ENCODE data around the gene AGO4. TPM values are rescaled to one million over a fixed set of nuclear protein-coding genes. Genes with fewer than 3 reads are reported as not detected.

The AGO4 gene
- polyA plus RNA-seq, 2 of the 4 experiments (the other 2 are of a cell fraction), result 3.1 to 4.7 TPM

GRCh38 chr1:35844826-35845225 is 37.0 kb downstream of the AGO4 start:
- DNase-seq (ENCODE audit: low read depth in 1 of 2, low spot score in 1 of 2), result no peak
- CTCF ChIA-PET, result no interaction called here
- Histone ChIP-seq H3K9me3 (no peaks in the 10 kb centered on the region), H3K27ac (no peak overlapping the region), H3K4me2 (no peak overlapping the region), H3K4me3 (no peak overlapping the region), H3K4me1 (no peaks in the 10 kb centered on the region)
- POLR2A ChIA-PET, result no interaction called here
- FAIRE-seq, result no peak
- no peak for ATAC-seq
- 89% methylated on average over 1 of the region's 1 CpG for WGBS (ENCODE audit: missing lambda C conversion rate)
- no peak for TF ChIP-seq REST (IDR thresholded peaks at IDR 0.05)
- no peak for TF ChIP-seq RNF2 (IDR thresholded peaks at IDR 0.05; ENCODE audit: borderline replicate concordance, low read depth)
- TF ChIP-seq KDM5A (IDR thresholded peaks at IDR 0.05), result no peak
- no peak for TF ChIP-seq USF2 (IDR thresholded peaks at IDR 0.05)
- TF ChIP-seq EHF (CRISPR knock-in tag; IDR thresholded peaks at IDR 0.05), result no peak

GRCh38 chr1:35845766-35846165 is 38.0 kb downstream of the AGO4 start:
- Histone ChIP-seq H3K9me3 (no peaks in the 10 kb centered on the region), H3K4me2 (no peak overlapping the region), H3K27ac (no peak overlapping the region), H3K4me3 (no peak overlapping the region), H3K4me1 (no peaks in the 10 kb centered on the region)
- ATAC-seq (no peak), FAIRE-seq (no peak), DNase-seq (ENCODE audit: low read depth in 1 of 2, low spot score in 1 of 2) (no peak)
- 79% methylated on average over 1 of the region's 1 CpG for WGBS (ENCODE audit: missing lambda C conversion rate)
- POLR2A ChIA-PET, result no interaction called here
- CTCF ChIA-PET, result no interaction called here
- TF ChIP-seq CTCF (IDR thresholded peaks at IDR 0.05) (no peak), POLR2AphosphoS2 (conservative IDR thresholded peaks at IDR 0.05; ENCODE audit: low read length) (no peak), CEBPB (IDR thresholded peaks at IDR 0.05) (no peak), FOSB (CRISPR knock-in tag; IDR thresholded peaks at IDR 0.05) (no peak), E2F6 (IDR thresholded peaks at IDR 0.05; ENCODE audit: borderline replicate concordance, low read depth) (no peak), NFE2L2 (conservative IDR thresholded peaks at IDR 0.05; ENCODE audit: low read length) (no peak), CBX8 (IDR thresholded peaks at IDR 0.05) (no peak), HMGXB4 (CRISPR knock-in tag; IDR thresholded peaks at IDR 0.05; ENCODE audit: borderline replicate concordance) (no peak), KDM5A (IDR thresholded peaks at IDR 0.05) (no peak), GATA3 (IDR thresholded peaks at IDR 0.05; ENCODE audit: borderline replicate concordance) (no peak), NPAS2 (CRISPR knock-in tag; IDR thresholded peaks at IDR 0.05; ENCODE audit: borderline replicate concordance) (no peak), BHLHE40 (IDR thresholded peaks at IDR 0.05; ENCODE audit: low read depth, low read length) (no peak), HES2 (IDR thresholded peaks at IDR 0.05) (no peak), TFCP2L1 (CRISPR knock-in tag; IDR thresholded peaks at IDR 0.05) (no peak)

All from A549 (cell line).